ENCODE data around the gene PIAS1. TPM values are rescaled to one million over a fixed set of nuclear protein-coding genes. Genes with fewer than 3 reads are reported as not detected.

The PIAS1 gene
- total and polyA plus RNA-seq, 2 donors (not counting 3 experiments of a cell fraction or from before 2014, with no cell fraction given): 23.7 to 24.2 TPM

GRCh38 chr15:68150187-68150586, 96.1 kb downstream of the PIAS1 start:
- intact Hi-C loops (cut with micrococcal nuclease): loop anchor here (10.0 kb wide), 1 partner anchor 185 kb away; no protein-coding TSS in a partner anchor
- no peak for DNase-seq (ENCODE audit: low read depth, low spot score)
- no peaks in the 10 kb centered on the region for H3K9me3 ChIP-seq (replicated peaks; ENCODE audit: control insufficient read depth, insufficient read depth, low read length)
- no peak overlapping the region for H3K4me3 ChIP-seq (replicated peaks in 1 of 3; ENCODE audit: insufficient read depth in 1 of 3, low read depth in 1 of 3, low read length in 3 of 3)
- no TSS peak for BruUV-seq (replicated peaks)
- H3K79me2 ChIP-seq (ENCODE audit: control insufficient read depth, insufficient read depth, low read length): peaks cover 2% of the 10 kb centered on the region
- H3K36me3 ChIP-seq (ENCODE audit: control insufficient read depth in 2 of 2, extremely low read depth in 1 of 2, insufficient read depth in 2 of 2, low read length in 2 of 2): peaks cover 0 to 5% of the 10 kb centered on the region in 2 experiments
- H3K9me1 ChIP-seq (replicated peaks; ENCODE audit: control insufficient read depth, extremely low read depth, insufficient read depth, low read length): no peaks in the 10 kb centered on the region
- dilution Hi-C loops (cut with MboI; ENCODE audit: extremely low pct_ligation_motif_present, low sequenced_read_pairs): no loop called here
- ChIA-PET POLR2A (no interaction called here), CTCF (interaction anchor here (2.1 kb wide), 1 partner anchor 17 kb away, joined by 4 read pairs; no protein-coding TSS in a partner anchor)
- no peak overlapping the region for H2AFZ ChIP-seq (ENCODE audit: low read depth, low read length)
- no peak for FAIRE-seq
- no peak overlapping the region for H3K9ac ChIP-seq (replicated peaks; ENCODE audit: extremely low read depth, insufficient read depth, low read length)
- H3K27me3 ChIP-seq (ENCODE audit: control insufficient read depth in 2 of 2, insufficient read depth in 2 of 2, low read length in 2 of 2): no peaks in the 10 kb centered on the region
- H3K27ac ChIP-seq (ENCODE audit: insufficient read depth, low read depth, low read length): no peak overlapping the region
- H3K4me2 ChIP-seq (ENCODE audit: insufficient read depth, low read length): no peak overlapping the region
- H3K4me1 ChIP-seq (ENCODE audit: control insufficient read depth, extremely low read depth, insufficient read depth, low read length): no peaks in the 10 kb centered on the region
- TF ChIP-seq MAX (IDR thresholded peaks at IDR 0.05; ENCODE audit: insufficient read depth, insufficient read length): no peak
- no peak for TF ChIP-seq JUN (IDR thresholded peaks at IDR 0.05; ENCODE audit: borderline replicate concordance, insufficient read depth, insufficient read length, low read depth)
- peaks cover under 1% of the 10 kb centered on the region for H4K20me1 ChIP-seq (replicated peaks; ENCODE audit: control insufficient read depth, extremely low read depth, insufficient read depth, low read length)

DNA sequence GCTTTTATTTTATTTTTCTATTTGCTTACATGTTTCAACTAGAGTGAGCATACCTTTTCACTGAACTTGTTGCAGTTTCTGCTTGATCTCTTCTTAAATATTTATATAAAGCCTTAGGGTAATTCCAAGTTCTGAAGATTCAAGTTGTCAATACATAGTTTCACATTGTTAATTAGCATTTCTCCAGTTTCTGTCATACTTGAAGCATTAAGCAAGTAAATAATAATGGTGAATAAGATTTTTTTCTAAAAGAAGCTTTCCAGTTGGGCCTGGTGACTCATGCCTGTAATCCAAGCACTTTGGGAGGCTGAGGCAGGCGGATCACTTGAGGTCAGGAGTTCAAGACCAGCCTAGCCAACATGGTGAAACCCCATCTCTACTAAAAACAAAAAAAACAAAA, 97.2 kb downstream of the PIAS1 start:
- H3K79me2 ChIP-seq (ENCODE audit: control insufficient read depth, insufficient read depth, low read length): peaks cover 2% of the 10 kb centered on the region
- no peak overlapping the region for H3K27ac ChIP-seq (ENCODE audit: insufficient read depth, low read depth, low read length)
- intact Hi-C loops (cut with micrococcal nuclease) (loop anchor here (10.0 kb wide), 1 partner anchor 186 kb away; no protein-coding TSS in a partner anchor), dilution Hi-C loops (cut with MboI; ENCODE audit: extremely low pct_ligation_motif_present, low sequenced_read_pairs) (no loop called here)
- DNase-seq (ENCODE audit: low read depth, low spot score): no peak
- no peaks in the 10 kb centered on the region for H3K9me1 ChIP-seq (replicated peaks; ENCODE audit: control insufficient read depth, extremely low read depth, insufficient read depth, low read length)
- no peak for FAIRE-seq
- no peak overlapping the region for H3K4me2 ChIP-seq (ENCODE audit: insufficient read depth, low read length)
- H2AFZ ChIP-seq (ENCODE audit: low read depth, low read length): no peak overlapping the region
- H3K4me3 ChIP-seq (replicated peaks in 1 of 3; ENCODE audit: insufficient read depth in 1 of 3, low read depth in 1 of 3, low read length in 3 of 3): no peak overlapping the region
- H3K9me3 ChIP-seq (replicated peaks; ENCODE audit: control insufficient read depth, insufficient read depth, low read length): no peaks in the 10 kb centered on the region
- POLR2A ChIA-PET: no interaction called here
- CTCF ChIA-PET: interaction anchor here (2.1 to 5.6 kb wide), 2 partner anchors 18 to 289 kb away, joined by 4 to 139 read pairs; no protein-coding TSS in a partner anchor
- H4K20me1 ChIP-seq (replicated peaks; ENCODE audit: control insufficient read depth, extremely low read depth, insufficient read depth, low read length): no peaks in the 10 kb centered on the region
- no peaks in the 10 kb centered on the region for H3K27me3 ChIP-seq (ENCODE audit: control insufficient read depth in 2 of 2, insufficient read depth in 2 of 2, low read length in 2 of 2)
- no peak for TF ChIP-seq MAX (IDR thresholded peaks at IDR 0.05; ENCODE audit: insufficient read depth, insufficient read length)
- no peak for TF ChIP-seq FOS (IDR thresholded peaks at IDR 0.05; ENCODE audit: borderline replicate concordance, insufficient read depth, low read length)
- TF ChIP-seq POLR2AphosphoS5 (IDR thresholded peaks at IDR 0.05; ENCODE audit: insufficient read depth, low read depth, low read length): no peak
- TF ChIP-seq MYC (IDR thresholded peaks at IDR 0.05; ENCODE audit: low read depth, low read length): no peak
- TF ChIP-seq JUN (IDR thresholded peaks at IDR 0.05; ENCODE audit: borderline replicate concordance, insufficient read depth, insufficient read length, low read depth): no peak
- TF ChIP-seq GATA2 (IDR thresholded peaks at IDR 0.05; ENCODE audit: insufficient read depth, insufficient read length, low read depth, low read length): no peak
- no peak for TF ChIP-seq CTCF (IDR thresholded peaks at IDR 0.05; ENCODE audit: extremely low read depth in 1 of 2, insufficient read depth in 1 of 2, low read depth in 1 of 2, low read length in 2 of 2)
- TF ChIP-seq EZH2 (IDR thresholded peaks at IDR 0.05; ENCODE audit: borderline replicate concordance, low read depth, low read length, severe bottlenecking): no peak
- H3K4me1 ChIP-seq (ENCODE audit: control insufficient read depth, extremely low read depth, insufficient read depth, low read length): no peaks in the 10 kb centered on the region
- H3K9ac ChIP-seq (replicated peaks; ENCODE audit: extremely low read depth, insufficient read depth, low read length): no peak overlapping the region
- peaks cover 2 to 5% of the 10 kb centered on the region in 2 experiments for H3K36me3 ChIP-seq (ENCODE audit: control insufficient read depth in 2 of 2, extremely low read depth in 1 of 2, insufficient read depth in 2 of 2, low read length in 2 of 2)
- BruUV-seq (replicated peaks): no TSS peak

Data from endothelial cell of umbilical vein (primary cell).